Duodenal mucosa (tissue), 2 donors: Measurements from ENCODE around the gene STAM2.

Experiments used
- H3K27ac ChIP-seq: one replicate; pipeline ENCODE4 v1.7.0; 2013; ENCODE audit warnings: low read depth, low read length
- H3K27me3 ChIP-seq, 2 donors: one replicate each; pipeline ENCODE4 v1.7.0; 2013; ENCODE audit warnings: low read length in 2 of 2, control low read depth in 1 of 2; ENCODE audit not compliant: insufficient read depth in 2 of 2, control insufficient read depth in 1 of 2
- H3K36me3 ChIP-seq, 2 donors: one replicate each; pipeline ENCODE4 v1.7.0; 2013; ENCODE audit warnings: low read length in 2 of 2, control low read depth in 1 of 2; ENCODE audit not compliant: insufficient read depth in 2 of 2, control insufficient read depth in 1 of 2
- H3K4me1 ChIP-seq, 2 donors: one replicate each; pipeline ENCODE4 v1.7.0; 2013; ENCODE audit warnings: low read length in 2 of 2, control low read depth in 1 of 2; ENCODE audit not compliant: insufficient read depth in 2 of 2, control insufficient read depth in 1 of 2
- H3K4me3 ChIP-seq, 2 donors: one replicate each; pipeline ENCODE4 v1.7.0; 2013; ENCODE audit warnings: low read length in 2 of 2, low read depth in 1 of 2
- H3K9ac ChIP-seq, 2 donors: one replicate each; pipeline ENCODE4 v1.7.0; 2013; ENCODE audit warnings: low read length in 2 of 2, low read depth in 1 of 2
- H3K9me3 ChIP-seq, 2 donors: one replicate each; pipeline ENCODE4 v1.7.0; 2013; ENCODE audit warnings: low read length in 2 of 2, control low read depth in 1 of 2; ENCODE audit not compliant: control insufficient read depth in 1 of 2

STAM2 gene

DNA sequence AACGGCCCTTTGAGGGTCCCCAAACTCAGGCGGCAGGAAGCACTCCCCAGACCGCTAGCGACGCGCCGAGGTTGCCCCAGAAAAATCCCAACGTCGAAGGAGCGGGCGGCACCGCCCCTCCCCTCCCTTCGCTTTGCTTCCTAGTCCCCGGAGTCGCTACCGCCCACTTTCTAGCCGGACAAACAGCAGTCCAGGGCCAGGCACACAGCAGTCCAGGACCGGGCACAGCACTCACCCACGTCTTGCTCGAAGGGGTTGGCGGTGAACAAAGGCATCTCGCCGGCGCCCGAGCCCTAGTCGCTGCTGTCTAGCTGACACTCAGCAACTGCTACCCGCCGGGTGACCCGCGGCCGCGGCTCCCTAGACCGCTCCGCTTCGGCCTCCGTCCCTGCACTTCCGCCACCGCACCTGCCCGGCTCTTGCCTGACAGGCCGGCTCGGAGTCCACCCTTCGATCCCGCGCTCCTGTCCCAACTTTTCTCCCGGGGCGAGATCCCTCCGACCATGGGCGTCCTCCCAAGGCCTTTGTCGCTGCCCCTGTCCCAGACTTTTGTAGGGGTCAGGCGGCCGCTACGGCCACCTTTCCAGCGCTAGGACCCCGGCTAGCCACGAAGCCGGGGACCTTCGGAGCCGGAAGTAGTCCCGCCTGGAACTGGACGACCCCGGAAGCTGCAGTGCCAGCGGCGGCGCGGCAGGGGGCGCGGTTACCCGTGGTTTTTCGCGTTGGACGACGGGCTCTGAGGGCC is at the start of gene STAM2:
TSS of gene STAM2 (minus strand) at position 396 of the 745 bp plus-strand sequence. CDS start at position 275, 121 bp downstream.
- H3K4me3 ChIP-seq: peak within 1 kb of the TSS; percentile 95 to 99
- no peaks in the 10 kb centered on the region for H3K9me3 ChIP-seq
- peak within 1 kb of the TSS; percentile 96 for H3K27ac ChIP-seq
- H3K4me1 ChIP-seq: peaks cover 23 to 30% of the 10 kb centered on the region in 2 donors
- no peaks in the 10 kb centered on the region for H3K36me3 ChIP-seq
- no peaks in the 10 kb centered on the region for H3K27me3 ChIP-seq
- H3K9ac ChIP-seq: peak within 1 kb of the TSS; percentile 89 to 97

DNA sequence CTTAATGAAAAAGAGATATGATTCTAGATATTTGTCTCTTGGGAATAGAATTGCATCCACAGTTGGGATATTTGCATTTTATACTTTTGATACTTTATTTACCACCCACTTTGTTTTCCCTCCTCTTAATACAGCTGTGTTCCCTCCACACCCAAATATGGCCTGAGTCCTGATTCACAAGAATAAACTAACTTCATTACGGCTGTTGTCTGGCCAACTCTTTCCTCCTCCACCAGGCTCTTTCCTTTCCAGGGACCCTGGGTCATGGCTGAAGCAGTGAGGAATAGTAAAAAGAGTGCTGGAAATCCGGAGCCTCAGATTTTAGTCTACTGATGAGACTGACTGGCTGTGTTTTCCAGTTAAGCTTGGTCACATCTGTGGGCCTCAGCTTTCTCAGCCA is 48.4 kb upstream of the STAM2 start:
- no peak overlapping the region for H3K9ac ChIP-seq
- no peaks in the 10 kb centered on the region for H3K9me3 ChIP-seq
- no peak overlapping the region for H3K27ac ChIP-seq

DNA sequence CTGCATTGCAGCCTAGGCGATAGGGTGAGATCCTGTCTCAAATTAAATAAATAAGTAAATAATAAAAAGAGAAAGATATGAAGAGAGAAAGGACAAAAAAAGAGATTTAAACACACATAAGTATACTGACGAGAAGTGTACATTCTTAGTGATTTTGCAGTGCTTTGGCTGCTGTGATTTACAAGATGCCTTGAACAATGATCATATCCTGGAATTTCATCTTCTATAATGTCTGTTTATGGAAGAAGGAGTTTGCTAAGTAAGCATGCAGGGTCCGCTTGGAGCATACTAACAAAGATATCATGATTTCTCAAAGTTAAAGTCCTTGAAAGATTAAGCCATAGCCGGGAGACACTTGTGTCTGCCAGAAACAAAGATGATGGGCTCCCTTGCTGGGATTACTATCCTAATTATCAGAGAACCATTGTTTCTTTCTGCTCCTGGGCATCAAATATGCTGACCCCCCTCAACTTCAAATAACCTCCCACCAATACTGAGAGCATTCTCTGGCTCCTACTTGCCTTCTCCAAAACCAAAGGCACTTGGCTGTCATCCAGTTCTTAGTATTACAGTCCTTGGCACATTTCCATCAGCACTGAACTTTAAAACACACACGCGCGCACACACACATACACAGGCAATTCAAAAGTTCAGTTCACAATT is 47.5 kb upstream of the STAM2 start:
- H3K9ac ChIP-seq: no peak overlapping the region
- H3K9me3 ChIP-seq: no peaks in the 10 kb centered on the region
- H3K4me1 ChIP-seq: peaks cover 8% of the 10 kb centered on the region in 2 donors
- no peak overlapping the region for H3K4me3 ChIP-seq
- no peak overlapping the region for H3K27ac ChIP-seq
- H3K36me3 ChIP-seq: no peaks in the 10 kb centered on the region
- no peaks in the 10 kb centered on the region for H3K27me3 ChIP-seq

More for the DNA sequence above, 48.4 kb upstream of the STAM2 start:
- Histone ChIP-seq H3K4me1 (peaks cover 8% of the 10 kb centered on the region in 2 donors), H3K36me3 (no peaks in the 10 kb centered on the region), H3K4me3 (no peak overlapping the region), H3K27me3 (no peaks in the 10 kb centered on the region)

DNA sequence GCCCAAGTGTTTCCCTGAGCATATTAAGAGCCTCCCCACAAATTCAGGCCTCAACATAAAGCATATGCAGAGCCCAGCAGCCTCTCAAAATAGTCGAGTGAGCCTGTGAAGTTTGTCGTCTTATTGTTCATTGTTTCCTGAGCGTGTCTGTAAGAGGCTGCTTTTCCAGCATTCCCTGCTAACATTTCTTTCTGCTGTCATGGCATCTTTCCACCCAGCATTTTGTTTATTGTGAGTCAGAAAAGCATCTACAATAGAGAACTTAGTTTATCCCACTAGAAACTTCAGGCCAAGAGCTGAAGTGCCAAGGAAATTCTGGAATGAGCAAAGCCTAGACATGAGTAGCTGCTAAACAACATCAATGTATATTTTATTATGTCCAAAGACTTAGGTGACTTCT is 46.3 kb upstream of the STAM2 start:
- Histone ChIP-seq H3K27ac (no peak overlapping the region), H3K9ac (no peak overlapping the region), H3K36me3 (no peaks in the 10 kb centered on the region), H3K9me3 (no peaks in the 10 kb centered on the region), H3K4me3 (no peak overlapping the region), H3K27me3 (no peaks in the 10 kb centered on the region), H3K4me1 (peaks cover 8% of the 10 kb centered on the region in 2 donors)

DNA sequence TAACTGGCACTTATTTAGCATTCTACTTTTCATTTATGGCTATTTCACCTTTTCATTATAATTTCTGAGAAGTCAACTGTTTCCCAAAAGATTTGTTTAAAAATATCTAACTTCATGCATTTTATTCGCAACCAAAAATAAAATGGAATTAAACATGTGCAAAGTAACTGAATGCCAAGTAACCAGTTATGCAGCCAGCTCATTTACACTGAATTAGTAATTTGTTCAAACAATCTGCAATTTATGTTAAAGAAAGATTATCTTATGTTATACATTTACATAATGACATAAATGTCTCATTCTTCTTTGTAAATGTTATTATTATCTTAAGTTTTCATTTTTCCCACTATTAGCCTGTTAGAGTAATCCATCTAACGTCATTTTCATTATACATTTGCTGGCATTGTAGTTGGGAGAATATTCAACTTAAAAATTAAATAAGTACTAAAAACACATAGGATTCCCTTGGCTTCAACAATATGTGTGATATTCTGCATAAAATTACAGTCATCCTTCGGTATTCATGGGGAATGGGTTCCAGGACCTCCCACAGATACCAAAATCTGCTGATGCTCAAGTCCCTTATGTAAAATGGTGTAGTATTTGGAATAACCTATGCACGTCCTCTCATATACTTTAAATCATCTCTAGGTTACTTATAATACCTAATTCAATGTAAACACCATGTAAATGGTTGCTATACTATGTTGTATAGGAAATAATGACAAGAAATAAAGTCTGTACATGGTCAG is 43.7 kb upstream of the STAM2 start:
- Histone ChIP-seq H3K9ac (no peak overlapping the region), H3K27ac (no peak overlapping the region), H3K36me3 (no peaks in the 10 kb centered on the region), H3K9me3 (no peaks in the 10 kb centered on the region), H3K4me3 (no peak overlapping the region), H3K27me3 (no peaks in the 10 kb centered on the region), H3K4me1 (peaks cover 8% of the 10 kb centered on the region in 2 donors)

DNA sequence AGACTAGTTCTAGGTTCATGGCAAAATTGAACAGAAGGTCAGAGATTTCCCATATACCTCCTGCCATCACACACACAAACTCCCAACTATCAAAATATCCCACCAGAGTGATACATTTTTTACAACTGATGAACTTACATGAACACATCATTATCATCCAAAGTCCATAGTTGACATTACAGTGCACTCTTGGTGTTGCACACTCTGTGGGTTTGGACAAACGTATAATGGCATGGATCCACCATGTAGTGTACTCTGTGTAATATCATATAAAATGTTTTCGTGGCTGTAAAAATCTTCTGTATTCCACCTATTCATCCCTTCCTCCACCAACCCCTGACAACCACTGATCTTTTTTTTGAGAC is 25.9 kb upstream of the STAM2 start:
- H3K4me1 ChIP-seq: peaks cover 6% of the 10 kb centered on the region in 2 donors
- no peak overlapping the region for H3K9ac ChIP-seq
- H3K27ac ChIP-seq: no peak overlapping the region
- H3K27me3 ChIP-seq: no peaks in the 10 kb centered on the region
- no peak overlapping the region for H3K4me3 ChIP-seq
- H3K36me3 ChIP-seq: no peaks in the 10 kb centered on the region
- H3K9me3 ChIP-seq: no peaks in the 10 kb centered on the region

DNA sequence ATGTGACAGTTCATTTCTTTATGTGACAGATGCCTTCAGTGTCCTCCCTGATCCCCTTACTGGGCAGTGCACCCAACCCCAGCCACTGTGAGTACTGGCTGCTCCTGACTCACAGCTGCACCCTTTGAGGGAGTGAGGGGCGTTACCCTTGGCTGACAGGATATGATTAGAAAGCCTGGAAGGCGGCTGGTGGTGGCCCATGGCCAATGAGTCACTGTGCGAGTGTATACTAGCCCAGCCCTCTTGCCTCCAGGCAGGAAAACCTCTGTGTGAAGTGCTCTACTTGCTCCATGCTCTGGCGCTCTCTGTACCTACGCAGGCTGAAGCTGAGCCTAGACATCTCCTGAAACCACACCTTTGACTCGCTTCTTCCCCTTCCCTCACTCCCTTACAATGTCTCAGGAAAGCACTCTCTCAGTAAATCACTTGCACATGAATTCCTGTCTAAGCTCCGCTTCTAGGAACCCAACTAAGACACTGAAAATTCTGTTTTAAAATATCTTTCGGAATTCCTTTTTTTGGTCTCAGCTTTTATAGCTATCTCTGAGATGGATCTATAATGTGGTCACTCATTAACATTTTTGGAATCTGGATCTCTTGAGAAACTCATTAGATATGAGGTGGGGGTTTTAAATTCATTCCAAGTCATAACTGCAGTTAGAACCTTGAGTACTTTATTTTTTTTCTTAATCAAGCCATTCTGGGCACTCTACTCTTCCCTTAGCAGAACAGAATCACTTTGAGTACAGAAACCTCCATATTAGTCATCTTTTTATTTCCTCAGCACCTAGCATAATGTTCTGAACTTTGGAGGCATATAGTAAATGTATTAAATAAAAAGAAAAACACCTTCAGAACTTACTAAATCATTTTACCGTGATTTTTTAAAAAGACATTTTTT is 25.3 kb upstream of the STAM2 start:
- peaks cover 6% of the 10 kb centered on the region in 2 donors for H3K4me1 ChIP-seq
- H3K36me3 ChIP-seq: no peaks in the 10 kb centered on the region
- H3K9ac ChIP-seq: no peak overlapping the region
- H3K27ac ChIP-seq: no peak overlapping the region
- no peak overlapping the region for H3K4me3 ChIP-seq
- H3K9me3 ChIP-seq: no peaks in the 10 kb centered on the region
- no peaks in the 10 kb centered on the region for H3K27me3 ChIP-seq

DNA sequence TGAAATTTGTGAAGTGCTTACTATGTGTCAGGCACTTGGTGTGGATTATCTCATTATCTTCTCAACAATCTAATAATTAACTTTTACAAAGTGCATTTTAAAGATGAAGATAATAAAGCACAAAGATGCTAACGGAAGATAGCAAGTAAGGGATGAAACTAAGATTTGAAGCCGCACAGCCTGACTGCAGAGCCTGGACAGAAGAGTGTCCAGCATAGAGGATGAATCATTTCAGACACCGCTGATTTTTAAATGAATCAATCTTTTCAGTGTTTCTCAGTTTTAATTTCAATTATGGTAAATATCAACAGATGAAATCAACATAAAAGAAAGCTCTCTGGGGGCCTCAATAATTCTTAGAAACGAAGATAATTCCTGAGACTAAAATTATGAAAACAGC is 24.5 kb upstream of the STAM2 start:
- Histone ChIP-seq H3K4me3 (no peak overlapping the region), H3K4me1 (peaks cover 6% of the 10 kb centered on the region in 2 donors), H3K9ac (no peak overlapping the region), H3K27ac (no peak overlapping the region), H3K36me3 (no peaks in the 10 kb centered on the region), H3K9me3 (no peaks in the 10 kb centered on the region), H3K27me3 (no peaks in the 10 kb centered on the region)

DNA sequence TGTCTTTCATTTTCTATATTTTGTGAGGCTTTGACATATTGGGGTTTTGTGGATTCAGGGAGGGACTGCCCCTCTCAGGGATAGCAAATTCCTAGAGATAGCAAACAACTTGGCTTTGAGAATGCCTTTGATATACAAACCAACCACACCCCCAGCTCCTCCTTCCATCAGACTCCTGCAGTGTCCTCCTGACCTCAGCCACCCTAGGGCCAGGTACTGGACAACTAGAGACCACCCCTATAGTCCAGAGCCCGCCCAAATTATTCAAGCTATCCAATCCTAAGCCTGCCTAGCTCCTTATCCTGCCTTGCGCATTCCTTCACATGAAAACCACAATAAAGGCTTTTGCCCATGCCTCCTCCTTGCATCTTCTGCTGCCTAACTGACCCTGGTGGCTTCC is 22.9 kb upstream of the STAM2 start:
- Histone ChIP-seq H3K4me1 (peaks cover 6% of the 10 kb centered on the region in 2 donors), H3K9me3 (no peaks in the 10 kb centered on the region), H3K36me3 (no peaks in the 10 kb centered on the region), H3K27me3 (no peaks in the 10 kb centered on the region), H3K4me3 (no peak overlapping the region), H3K27ac (no peak overlapping the region), H3K9ac (no peak overlapping the region)
